Hematopoietic multipotent progenitor cell treated with erythropoietin and hydrocortisone succinate and interleukin-3 and kit ligand, for 15 days (in vitro differentiated cells): Measurements from ENCODE around the gene DGKD.

Experiments
- DNase-seq: peaks from one replicate; pipeline ENCODE4 v3.0.0-alpha.2; 2015; ENCODE audit warnings: low spot score

DGKD gene

GRCh38 chr2:233446606-233447305, 92.5 kb downstream of the DGKD start:
- DNase-seq: no peak

GRCh38 chr2:233447506-233448219, 93.4 kb downstream of the DGKD start:
- DNase-seq: no peak

- DNase-seq: no peak
These were observed 93.9 kb downstream of the DGKD start for GRCh38 chr2:233448220-233448559.

GRCh38 chr2:233448575-233448974, 94.3 kb downstream of the DGKD start:
- DNase-seq: no peak

GRCh38 chr2:233449081-233449901, 95.0 kb downstream of the DGKD start:
- DNase-seq: no peak

- DNase-seq: no peak
These were observed 95.9 kb downstream of the DGKD start for GRCh38 chr2:233449921-233450863.

- DNase-seq: no peak
These were observed 96.7 kb downstream of the DGKD start for GRCh38 chr2:233450864-233451575.

GRCh38 chr2:233451950-233452349, 97.7 kb downstream of the DGKD start:
- DNase-seq: peak; percentile 50

GRCh38 chr2:233453111-233453915, 99.0 kb downstream of the DGKD start:
- DNase-seq: no peak

GRCh38 chr2:233453916-233454315, 99.6 kb downstream of the DGKD start:
- DNase-seq: no peak

GRCh38 chr2:233455006-233455405, 100.7 kb downstream of the DGKD start:
- no peak for DNase-seq

GRCh38 chr2:233455491-233455890, 101.2 kb downstream of the DGKD start:
- DNase-seq: no peak

- no peak for DNase-seq
These were observed 101.8 kb downstream of the DGKD start for GRCh38 chr2:233456111-233456510.

- no peak for DNase-seq
These were observed 102.6 kb downstream of the DGKD start for GRCh38 chr2:233456934-233457333.

GRCh38 chr2:233457356-233457755, 103.1 kb downstream of the DGKD start:
- no peak for DNase-seq

GRCh38 chr2:233458031-233458610, 103.8 kb downstream of the DGKD start:
- no peak for DNase-seq

- no peak for DNase-seq
These were observed 104.5 kb downstream of the DGKD start for GRCh38 chr2:233458826-233459225.

GRCh38 chr2:233459426-233459825, 105.1 kb downstream of the DGKD start:
- DNase-seq: no peak

GRCh38 chr2:233460726-233461441, 106.6 kb downstream of the DGKD start:
- no peak for DNase-seq
